Stimulated activated CD8-positive, alpha-beta memory T cell treated with anti-CD3 and anti-CD28 coated beads, Interleukin-4, amount 100 ng/mL, for 1 hour (primary cell): ENCODE measurements around the gene SOWAHA.
"Not testable (repeated sequence)": the region's sequence is repeated elsewhere in the genome, so short reads cannot be mapped to it uniquely, and the experiment has no call there.

Experiments used
- DNase-seq, 2 donors: peaks; one replicate each; pipeline ENCODE4 v3.0.0-alpha.2; 2020; ENCODE audit warnings: low read depth in 2 of 2, low spot score in 1 of 2

Gene SOWAHA

DNA sequence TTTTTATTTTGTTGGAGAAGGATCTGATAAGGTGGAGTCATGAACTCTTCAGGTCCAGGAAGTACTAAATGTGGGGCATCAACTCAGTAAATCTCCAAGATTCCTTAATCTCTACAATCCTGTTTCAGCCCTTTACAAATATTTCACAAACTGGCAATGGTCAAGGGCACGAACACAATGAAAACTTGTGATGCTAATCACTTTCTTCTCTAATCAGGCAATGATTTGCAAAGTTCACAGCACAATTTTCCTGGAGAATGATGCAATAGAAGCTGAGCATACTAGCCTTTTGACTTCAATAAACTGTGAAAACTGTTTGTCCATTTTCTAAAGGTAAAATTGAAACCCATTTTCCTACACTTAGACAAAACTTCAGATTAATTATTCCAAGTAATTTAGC lies 36.2 kb downstream of the SOWAHA start:
- DNase-seq, result no peak

DNA sequence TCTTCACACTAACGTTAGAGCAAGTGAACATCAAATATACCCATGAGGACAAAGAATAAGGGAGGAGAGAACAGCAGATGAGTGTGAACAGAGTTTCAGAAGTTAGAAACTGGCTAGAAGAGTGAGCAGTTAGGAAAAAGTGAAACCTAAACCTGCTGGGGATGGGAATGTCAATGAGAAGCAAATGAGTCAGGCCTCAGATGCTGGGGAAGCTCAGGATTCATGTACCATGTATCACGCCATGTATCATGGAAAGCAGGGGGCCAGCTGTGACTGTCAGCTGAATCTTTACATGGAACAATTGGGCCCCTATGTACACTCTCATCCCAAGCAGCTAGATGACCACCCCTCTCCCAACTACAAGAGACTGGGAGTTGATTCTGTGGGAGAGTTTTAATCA lies 37.0 kb downstream of the SOWAHA start:
- no peak for DNase-seq

DNA sequence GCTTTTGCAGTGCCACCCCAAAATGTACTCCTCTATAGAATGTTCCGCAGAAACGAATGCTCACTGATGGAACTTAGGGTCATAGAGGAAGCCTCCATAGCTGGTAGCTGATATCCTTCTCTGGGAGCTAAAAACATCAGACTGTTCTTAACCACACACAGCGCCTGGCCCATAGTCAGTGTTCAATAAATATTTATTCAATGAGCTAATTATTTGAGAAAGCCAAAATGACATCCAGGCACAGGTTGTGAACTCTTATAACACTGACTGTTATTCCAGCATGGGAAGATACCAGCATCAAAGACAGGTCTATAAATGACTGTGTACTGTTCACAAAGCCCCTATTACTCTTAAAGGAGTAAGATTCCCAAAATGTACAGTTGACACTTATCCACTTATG lies 40.2 kb downstream of the SOWAHA start:
- no peak for DNase-seq

DNA sequence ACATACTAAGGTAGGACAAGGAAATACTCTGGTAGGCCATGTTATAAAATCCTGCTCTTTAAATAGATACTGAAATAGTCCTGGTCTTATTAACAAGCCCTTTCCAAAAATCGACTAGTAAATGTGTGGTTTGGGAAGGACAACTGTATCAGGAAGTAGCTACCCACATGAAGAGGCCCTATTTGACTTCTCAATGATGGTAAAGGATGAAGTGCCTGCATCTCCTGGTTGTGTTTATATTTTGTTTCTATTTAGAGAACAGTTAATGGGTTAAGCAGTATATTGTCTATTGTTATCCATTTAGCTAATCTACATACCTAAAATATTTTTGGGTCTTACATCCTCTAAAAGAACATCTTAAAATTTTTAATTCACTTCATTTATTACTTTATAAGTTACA lies 40.7 kb downstream of the SOWAHA start:
- DNase-seq, result no peak

DNA sequence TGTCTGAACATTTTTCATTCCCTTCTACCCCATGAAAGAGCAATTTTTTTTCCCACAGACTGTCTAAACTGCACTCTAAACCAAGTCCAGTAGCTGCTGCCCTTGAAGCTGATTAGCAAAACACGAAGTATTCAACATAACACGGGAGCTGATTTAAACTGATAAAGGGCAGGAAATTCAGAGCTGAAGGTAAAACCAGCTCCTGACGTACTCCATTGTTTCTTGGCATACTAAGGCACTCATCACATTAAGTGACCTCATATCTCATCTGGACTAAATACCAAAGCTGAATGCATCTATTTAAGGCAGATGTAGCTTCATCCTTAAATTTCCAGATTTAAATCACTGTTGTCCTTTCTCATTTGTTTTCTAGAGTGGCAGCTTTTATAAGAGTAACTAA lies 41.2 kb downstream of the SOWAHA start:
- no peak for DNase-seq

DNA sequence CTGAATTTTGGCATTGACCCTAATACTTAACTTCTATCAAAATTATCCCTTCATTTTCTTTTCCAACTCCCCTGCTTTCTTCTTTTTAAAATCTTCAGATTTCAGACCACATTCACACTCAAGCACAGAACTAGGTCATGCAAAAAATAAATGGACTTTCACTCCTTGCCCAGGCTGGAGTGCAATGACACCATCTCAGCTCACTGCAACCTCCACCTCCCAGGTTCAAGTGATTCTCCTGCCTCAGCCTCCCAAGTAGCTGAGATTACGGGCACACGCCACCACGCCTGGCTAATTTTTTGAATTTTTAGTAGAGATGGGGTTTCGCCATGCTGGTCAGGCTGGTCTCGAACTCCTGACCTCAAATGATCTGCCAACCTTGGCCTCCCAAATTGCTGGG lies 41.9 kb downstream of the SOWAHA start:
- DNase-seq, result not testable (repeated sequence)

DNA sequence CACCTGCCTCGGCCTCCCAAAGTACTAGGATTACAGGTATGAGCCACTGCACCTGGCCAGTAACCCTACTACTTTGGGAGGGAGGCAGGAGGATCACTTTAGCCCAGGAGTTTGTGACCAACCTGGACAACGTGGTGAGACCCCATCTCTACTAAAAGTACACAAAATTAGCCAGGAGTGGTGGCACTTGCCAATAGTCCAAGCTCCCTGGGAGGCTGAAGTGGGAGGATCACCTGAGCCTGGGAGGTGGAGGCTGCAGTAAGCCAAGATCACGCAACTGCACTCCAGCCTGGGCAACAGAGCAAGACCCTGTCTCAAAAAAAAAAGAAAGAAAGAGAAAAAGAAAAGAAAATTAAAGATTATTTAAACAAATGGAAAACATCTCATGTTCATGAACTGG lies 42.9 kb downstream of the SOWAHA start:
- no peak for DNase-seq

DNA sequence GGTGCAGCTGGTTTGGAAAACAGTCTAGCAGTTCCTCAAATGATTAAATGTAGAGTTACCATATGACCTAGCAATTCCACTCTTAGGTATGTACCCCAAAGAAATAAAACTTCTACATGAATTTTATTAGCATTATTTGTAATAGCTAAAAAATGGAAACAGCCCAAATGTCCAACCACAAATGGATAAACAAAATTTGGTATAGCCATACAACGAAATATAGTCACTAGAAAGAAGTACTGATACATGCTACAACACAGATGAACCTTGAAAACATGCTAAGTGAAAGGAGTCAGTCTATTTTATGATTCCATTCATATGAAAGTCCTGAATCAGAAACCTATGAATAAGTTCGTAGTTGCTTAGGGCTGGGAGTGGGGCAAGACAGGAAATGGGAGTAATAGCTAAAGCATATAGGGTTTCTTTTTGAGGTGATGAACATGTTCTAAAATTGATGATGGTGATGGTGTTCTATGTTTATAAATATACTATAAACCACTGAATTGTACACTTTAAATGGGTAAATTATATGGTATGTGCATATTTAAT lies 46.9 kb downstream of the SOWAHA start:
- DNase-seq, result no peak

DNA sequence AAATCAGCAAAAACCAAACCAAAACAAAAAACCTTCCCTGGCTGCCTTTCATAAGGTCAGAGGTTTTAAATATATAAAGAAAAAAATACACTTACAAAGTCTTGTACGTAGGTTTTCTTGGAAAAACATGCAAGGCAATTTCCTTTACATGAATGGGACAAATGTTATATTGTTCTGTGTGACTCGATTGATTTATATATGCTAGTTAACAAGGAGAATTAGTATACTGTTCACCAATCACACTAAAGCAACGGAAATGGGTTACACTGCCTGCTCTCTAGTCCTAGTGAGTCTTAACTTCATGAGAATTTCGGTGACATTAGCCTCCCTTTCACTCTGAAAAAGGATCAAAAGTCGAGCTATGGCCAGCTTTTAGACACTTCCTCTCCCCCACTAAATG lies 47.6 kb downstream of the SOWAHA start:
- no peak for DNase-seq

DNA sequence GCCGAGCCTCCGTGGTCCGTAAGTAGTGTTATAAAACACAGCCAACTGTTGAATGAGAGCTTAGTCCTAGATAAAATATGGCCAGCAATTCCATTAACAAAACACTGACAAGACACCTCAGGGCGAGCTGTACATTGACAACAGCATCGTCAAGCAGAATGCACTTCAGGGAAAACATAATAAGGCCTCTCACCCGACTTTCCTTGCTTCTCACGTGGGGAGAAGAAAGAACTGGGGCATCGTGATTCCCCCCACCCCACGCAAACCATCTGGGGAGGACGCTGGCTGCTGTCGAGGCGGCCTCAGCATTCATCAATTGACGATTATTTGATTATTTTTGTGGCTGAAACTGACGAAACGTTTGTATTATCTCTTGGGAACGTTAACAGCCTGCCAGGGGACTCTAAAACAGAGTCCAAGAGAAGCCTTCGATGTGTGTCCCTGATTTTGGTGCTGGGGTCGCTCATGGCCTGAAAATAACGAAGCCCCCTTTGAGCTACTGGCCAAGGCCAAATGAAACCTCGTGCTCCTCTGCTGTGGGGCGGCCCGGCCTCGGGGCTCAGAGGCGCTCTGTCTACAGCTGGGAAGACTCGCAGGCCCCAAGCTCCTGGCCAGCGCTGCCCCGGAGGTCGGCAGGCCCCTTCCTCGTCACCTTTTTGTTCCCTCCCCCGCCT lies 52.7 kb downstream of the SOWAHA start:
- DNase-seq, result no peak
